Measurements from ENCODE around the gene LRRC42. TPM values are rescaled to one million over a fixed set of nuclear protein-coding genes. Genes with fewer than 3 reads are reported as not detected.
"Not testable (repeated sequence)": the region's sequence is repeated elsewhere in the genome, so short reads cannot be mapped to it uniquely, and the experiment has no call there.

Gene LRRC42
- total RNA-seq, 1 donor from 2014 or later, result 26.9 TPM

DNA sequence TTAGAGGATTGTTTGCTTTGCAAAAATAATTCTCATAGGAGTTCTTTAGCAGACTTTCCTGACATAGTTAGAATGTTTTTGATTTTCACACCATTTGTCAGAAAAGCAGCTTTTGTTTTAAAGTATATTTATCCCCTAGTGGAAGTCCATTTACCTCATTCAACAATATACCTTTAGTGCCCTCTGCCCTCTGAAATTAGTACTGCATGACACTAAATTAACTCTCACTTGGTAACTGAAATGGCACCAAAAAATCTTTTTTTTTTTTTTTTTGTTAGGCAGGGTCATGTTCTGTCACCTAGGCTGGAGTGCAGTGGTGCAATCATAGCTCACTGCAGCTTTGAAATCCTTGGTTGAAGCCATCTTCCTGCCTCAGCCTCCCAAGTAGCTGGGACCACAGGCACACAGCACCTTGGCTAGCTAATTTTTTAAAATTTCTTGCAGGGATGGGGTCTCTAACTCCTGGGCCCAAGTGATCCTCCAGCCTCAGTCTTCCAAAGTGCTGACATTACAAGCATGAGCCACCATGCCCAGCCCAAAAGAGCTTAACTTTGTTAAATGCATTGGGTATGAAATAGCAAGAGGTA lies 13.6 kb downstream of the LRRC42 start:
- intact Hi-C loops (cut with DNase I), result loop anchor here (5.0 kb wide), 1 partner anchor 68 kb away; no protein-coding TSS in a partner anchor
- no peak for DNase-seq (ENCODE audit: low spot score)
- no peak for ATAC-seq

DNA sequence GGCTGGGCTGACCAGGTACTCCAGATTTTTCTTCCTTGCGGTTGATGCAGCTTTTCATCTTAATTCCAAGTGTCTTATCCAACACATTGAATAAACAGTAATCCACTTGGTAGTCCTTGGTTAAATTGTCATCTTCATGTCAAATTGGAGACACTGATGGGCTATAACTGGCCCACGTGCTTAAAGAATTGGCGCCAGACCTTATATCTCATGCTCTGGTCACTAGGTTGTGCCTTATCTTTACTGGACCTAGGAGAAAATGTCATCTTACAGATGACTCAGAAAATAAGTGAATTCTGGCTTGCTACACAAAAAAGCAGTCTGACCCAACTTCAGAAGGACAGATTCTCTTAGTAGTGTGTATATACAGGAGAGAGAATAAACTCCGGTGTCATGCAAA lies 16.2 kb downstream of the LRRC42 start:
- DNase-seq (ENCODE audit: low spot score) (no peak), ATAC-seq (no peak)
- intact Hi-C loops (cut with DNase I), result loop anchor here (5.0 kb wide), 1 partner anchor 65 kb away; no protein-coding TSS in a partner anchor

DNA sequence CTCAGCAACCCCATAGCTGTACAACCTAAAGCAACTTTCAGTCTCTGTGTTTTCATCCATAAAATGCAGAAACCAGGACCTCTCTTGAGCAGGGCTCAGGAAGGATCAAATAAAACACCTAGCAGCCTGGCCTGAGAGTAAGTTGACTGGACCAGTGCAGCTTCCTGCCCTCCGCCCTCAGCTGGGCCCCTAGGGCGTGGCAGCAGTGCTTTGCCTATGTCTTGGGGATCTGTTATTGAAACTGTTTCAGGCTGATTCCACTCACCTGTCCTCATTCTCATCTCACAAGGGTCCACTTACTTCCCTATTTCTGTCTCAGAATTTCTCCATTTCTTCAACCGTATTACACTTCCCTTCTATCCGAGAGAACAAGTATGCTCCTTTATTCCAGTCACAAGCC lies 17.3 kb downstream of the LRRC42 start:
- no peak for ATAC-seq
- DNase-seq (ENCODE audit: low spot score), result no peak
- intact Hi-C loops (cut with DNase I), result loop anchor here (5.0 kb wide), 1 partner anchor 64 kb away; no protein-coding TSS in a partner anchor

DNA sequence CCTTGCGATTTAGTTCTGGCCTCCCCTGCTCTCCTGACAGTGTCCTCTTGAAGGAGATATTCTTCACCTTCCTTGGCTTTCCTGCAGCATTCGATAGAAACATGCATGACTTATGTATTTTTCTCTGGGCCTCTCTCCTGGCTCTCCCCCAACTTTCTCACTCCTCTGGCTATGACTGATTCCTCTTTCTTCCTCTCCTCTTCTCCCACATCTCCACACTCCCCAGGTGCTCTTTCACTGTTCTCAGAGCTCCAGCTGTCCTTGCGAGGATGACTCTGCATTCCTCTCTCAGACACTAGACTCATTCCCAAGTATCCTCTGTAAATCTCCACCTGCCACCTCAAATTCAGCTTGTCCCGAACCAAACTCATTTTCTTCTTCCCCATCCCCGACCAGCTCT lies 18.0 kb downstream of the LRRC42 start:
- DNase-seq (ENCODE audit: low spot score), result no peak
- intact Hi-C loops (cut with DNase I), result loop anchor here (5.0 kb wide), 1 partner anchor 63 kb away; no protein-coding TSS in a partner anchor
- no peak for ATAC-seq

DNA sequence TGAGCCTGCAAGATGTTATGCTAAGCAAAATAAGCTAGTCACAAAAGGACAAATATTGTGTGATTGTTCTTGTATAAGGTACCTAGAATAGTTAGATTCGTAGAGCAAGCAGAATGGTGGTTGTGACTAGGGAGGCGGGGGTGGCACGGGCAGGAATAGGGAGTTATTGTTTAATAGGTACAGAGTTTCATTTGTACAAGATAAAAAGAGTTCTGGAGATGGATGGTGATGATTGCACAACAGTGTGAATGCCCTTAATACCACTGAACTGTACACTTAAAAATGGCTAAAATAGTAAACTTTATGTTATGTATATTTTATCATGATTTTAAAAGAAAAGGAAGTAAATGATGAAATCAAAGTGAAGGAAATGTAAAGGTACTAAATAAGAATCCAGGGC lies 20.6 kb downstream of the LRRC42 start:
- ATAC-seq, result no peak
- DNase-seq (ENCODE audit: low spot score), result no peak
- intact Hi-C loops (cut with DNase I), result no loop called here

DNA sequence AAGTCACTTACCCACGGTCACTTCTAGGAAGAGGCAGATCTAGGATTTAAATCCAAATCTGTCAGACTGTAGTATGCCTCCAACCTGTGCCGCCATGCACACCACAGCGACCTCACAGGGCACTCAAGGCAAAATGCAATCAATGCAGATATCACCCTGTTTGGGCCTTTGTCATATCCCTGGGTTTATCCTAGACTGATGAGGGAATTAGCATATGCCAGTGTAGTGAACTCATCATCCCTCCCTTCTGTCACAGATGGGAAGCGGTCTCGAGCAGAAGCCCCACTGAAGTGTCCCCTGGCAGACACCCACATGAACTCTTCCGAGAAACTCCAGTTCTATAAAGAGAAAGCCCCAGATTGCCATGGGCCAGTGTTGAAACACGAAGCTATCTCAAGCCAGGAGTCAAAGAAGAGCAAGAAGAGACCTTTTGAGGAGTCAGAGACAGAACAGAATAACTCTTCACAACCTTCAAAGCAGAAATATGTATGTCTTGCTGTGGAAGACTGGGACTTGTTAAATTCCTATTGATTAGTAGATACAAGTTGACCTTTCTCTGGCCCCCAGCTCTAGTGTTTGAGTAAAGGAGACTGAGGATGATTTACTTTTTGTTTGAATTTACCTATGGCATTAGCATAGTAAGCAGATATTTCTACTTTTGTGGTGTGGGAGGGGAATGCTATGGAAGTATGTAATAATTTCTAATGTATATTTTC lies 21.4 kb downstream of the LRRC42 start:
- intact Hi-C loops (cut with DNase I), result no loop called here

DNA sequence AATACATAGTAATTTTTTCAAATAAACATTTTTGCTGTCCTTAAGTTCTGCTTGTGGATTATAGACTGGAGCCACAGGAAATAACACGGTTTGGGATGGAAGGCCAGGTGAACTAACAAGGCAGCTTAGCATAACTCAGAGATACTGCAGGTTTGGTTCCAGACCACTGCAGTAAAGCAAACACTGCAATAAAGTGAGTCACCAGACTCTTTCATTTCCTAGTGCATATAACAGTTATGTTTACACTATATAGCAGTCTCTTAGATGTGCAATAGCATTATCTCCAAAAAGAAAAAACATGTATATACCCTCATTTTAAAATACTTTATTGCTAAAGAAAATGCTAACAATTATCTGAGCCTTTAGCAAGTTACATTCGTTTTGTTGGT lies 22.0 kb downstream of the LRRC42 start:
- DNase-seq (ENCODE audit: low spot score) (no peak), ATAC-seq (no peak)
- intact Hi-C loops (cut with DNase I), result no loop called here

More for the DNA sequence above, 21.4 kb downstream of the LRRC42 start:
- ATAC-seq (no peak), DNase-seq (ENCODE audit: low spot score) (no peak)

DNA sequence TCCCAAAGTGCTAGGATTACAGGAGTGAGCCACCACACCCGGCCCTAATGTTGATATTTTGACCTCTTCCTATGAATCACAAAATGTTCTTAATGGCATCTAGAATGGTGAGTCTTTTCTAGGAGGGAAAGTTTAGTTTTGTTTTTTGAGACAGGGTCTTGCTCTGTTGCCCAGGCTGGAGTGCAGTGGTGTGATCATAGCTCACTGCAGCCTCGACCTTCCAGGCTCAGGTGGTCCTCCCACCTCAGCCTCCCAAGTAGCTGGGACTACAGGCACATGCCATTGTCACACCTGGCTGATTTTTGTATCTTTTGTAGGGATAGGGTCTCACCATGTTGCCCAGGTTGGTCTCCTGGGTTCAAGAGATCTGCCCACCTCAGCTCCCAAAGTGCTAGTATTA lies 23.2 kb downstream of the LRRC42 start:
- intact Hi-C loops (cut with DNase I); DNase-seq (ENCODE audit: low spot score); ATAC-seq: not testable (repeated sequence)

DNA sequence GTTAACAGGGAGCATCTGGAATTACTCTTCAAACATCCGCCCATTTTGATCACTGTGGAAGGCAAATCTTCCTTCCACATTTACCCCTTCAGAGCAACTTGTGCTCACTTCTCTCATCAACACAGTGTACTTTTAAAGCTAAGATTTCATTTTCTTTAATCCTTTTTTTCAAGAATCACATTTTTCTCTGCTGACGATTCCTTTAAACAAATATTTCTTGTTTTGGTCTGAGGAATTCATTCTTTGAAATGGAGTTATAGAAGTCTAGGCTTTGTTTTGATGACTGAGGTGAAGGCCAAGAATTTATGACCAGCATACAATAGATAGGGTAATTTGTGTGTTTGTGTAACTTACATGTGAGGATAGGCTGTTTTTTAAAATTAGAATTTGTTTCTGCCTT lies 25.6 kb downstream of the LRRC42 start:
- no peak for DNase-seq (ENCODE audit: low spot score)
- intact Hi-C loops (cut with DNase I), result no loop called here
- ATAC-seq, result no peak

DNA sequence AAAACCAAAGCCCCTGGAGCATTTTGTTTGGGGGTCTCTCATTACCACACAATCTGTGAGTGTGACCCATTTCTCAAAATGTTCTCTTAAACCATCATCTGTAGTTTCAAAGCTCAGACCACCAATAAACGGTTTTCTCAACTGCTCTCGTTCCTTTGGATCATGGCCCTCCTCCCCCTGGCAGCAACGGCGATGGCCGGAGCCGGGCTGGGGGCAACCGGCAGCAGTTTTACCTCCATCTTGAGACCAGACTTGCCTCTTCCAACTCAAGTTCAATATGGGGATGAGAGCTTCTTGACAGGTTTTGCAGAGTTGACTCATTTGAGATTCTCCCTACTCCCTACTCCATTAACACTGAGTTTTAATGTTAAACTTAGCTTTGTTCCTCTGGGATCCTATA lies 29.7 kb downstream of the LRRC42 start:
- ATAC-seq (no peak), DNase-seq (ENCODE audit: low spot score) (no peak)
- intact Hi-C loops (cut with DNase I), result no loop called here

DNA sequence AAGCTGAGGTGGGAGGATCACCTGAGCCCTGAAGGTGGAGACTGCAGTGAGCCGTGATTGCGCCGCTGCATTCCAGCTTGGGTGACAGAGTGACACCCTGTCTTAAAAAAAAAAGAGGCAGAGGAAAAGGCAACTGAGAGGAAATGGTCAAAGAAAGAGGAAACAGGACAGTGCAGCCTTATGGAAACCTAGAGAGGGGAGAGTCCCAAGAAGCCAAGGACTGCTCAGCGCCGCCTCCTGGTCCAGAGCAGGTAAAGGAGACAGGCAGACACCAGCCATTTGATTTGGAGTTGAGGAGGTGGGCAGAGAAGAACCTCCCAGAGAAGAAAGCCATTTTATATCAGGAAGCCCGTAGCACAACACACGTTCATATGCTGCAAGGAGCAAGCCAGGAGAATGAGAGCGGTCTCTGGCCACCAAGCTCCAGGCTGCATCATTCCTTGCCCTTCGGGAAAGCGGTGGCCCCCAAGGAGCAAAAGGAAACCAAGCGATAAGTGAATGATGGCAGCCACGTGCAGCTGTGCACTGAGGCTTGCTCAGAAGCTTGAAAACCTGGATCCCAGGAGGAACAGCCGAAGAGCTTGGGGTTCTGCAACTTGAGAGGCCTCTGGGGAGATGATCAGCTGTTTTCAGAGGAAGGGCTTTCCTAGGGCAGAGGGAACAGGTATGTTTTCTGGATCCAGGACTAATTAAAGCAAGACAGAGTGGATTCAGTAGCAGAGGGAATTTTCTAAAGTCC lies 33.7 kb downstream of the LRRC42 start:
- no peak for ATAC-seq
- DNase-seq (ENCODE audit: low spot score), result no peak
- intact Hi-C loops (cut with DNase I), result no loop called here

DNA sequence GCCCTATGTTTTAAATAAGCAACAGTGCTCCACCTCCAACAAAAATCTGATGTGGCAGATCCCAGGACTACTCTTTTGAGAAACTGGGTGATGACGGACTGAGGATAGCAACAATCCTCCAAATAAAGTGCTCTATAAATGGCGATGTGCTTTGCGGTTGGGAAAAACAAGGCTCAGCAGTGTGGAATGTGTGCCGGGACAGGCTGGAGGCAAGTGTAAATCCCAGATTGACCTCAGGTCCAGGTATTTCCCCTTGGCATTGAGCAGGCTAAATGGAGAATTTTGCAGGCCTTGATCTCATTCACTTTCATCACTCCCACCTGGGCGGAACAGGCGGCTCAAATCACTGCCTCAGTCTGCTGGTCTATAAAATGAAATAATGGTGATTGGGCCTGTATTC lies 35.1 kb downstream of the LRRC42 start:
- ATAC-seq (no peak), DNase-seq (ENCODE audit: low spot score) (no peak)
- intact Hi-C loops (cut with DNase I), result no loop called here

DNA sequence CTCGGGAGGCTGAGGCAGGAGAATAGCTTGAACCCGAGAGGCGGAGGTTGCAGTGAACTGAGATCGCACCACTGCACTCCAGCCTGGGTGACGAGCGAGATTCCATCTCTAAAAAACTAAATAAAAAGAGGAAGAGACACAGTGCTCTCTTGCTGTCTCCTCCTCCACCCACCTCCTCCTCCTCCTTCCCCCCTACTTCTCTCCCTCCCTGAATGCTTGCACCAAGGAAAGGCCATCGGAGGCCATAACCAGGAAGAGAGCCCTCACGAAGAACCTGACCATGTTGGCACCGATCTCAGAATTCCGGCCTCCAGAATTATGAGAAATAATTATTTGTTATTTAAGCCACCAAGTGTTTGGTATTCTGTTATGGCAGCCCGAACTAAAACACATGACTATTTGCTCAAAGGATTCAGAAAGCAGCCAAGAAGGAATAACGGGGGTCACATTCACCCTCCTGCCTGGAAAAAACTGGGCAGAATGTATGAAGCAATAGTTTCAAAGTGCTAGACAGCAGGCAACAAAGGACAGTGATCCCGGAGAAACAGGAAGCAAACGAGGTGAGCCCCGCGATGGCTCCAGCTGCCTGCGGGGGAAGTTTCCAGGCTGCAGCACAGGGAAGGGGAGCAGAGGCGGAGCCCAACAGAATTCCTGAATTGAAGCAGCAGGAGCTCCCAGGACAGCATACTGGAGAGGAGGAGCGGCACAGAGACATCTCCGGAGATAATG lies 36.0 kb downstream of the LRRC42 start:
- no peak for DNase-seq (ENCODE audit: low spot score)
- intact Hi-C loops (cut with DNase I), result no loop called here
- peak; percentile 78 for ATAC-seq

DNA sequence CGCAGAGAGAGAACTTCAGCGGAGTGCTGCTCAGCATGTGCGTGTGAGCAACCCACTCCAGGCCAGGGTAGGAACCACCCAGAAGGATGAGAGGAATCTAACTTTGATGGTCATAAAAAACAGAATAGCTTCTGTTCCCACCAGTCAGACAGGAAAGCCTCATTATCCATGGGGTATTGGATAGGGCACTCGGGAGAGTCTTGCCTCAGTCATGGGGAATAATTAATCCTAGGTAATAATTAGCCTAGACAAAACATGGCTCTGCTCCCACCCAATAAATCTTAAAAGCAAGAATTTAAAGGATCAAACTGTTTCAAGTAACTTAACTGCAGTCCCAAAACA lies 36.6 kb downstream of the LRRC42 start:
- intact Hi-C loops (cut with DNase I), result no loop called here
- ATAC-seq, result no peak
- no peak for DNase-seq (ENCODE audit: low spot score)

DNA sequence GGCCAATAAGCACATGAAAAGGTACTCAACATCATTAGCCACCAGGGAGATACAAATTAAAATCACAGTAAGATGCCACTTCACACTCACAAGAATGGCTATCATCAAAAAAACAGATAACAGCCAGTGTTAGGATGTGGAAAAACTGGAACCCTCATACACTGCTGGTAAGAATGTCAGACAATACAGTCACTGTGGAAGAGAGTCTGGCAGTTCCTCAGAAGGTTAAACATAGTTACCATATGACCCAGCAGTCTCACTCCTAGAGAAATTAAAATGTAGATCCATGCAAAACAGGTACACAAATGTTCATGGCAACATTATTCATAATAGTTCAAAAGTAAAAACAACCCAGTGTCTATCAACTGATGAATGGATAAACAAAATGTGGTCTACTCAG lies 38.6 kb downstream of the LRRC42 start:
- ATAC-seq, result no peak
- intact Hi-C loops (cut with DNase I), result no loop called here

DNA sequence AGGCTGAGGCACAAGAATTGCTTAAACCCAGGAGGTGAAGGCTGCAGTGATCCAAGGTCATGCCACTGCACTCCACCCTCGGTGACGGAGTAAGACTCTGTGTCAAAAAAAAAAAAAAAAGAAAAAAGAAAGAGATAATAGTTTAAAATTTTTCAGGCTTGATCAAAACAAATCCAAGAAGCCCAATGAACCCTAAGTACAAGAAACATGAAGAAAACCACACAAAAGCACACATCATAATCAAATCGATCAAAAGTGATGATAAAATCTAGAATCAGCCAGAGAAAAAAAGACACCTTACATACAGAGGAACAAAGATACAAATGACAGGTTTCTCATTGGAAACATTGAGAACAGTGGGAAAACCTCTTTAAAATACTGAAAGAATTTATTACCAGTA lies 40.3 kb downstream of the LRRC42 start:
- ATAC-seq, result no peak
- no peak for DNase-seq (ENCODE audit: low spot score)
- intact Hi-C loops (cut with DNase I), result no loop called here

More for the DNA sequence above, 38.6 kb downstream of the LRRC42 start:
- no peak for DNase-seq (ENCODE audit: low spot score)

DNA sequence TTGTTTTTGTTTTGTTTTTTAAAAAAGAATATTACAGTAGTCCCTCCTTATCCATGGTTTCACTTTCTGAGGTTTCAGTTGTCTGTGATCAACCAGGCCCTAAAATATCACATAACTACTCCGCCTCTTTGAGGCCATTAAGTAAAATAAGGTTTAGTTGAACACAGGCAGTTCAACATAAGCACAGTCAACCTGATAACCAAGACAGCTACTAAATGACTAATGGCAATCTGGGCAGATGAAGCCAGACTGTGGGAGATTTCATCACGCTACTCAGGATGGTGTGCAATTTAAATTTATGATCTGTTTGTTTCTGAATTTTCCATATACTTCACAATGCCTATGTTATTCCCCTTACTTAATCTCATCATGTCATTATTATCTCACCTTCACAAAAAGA lies 41.7 kb downstream of the LRRC42 start:
- DNase-seq (ENCODE audit: low spot score), result no peak
- no peak for ATAC-seq
- intact Hi-C loops (cut with DNase I), result no loop called here

DNA sequence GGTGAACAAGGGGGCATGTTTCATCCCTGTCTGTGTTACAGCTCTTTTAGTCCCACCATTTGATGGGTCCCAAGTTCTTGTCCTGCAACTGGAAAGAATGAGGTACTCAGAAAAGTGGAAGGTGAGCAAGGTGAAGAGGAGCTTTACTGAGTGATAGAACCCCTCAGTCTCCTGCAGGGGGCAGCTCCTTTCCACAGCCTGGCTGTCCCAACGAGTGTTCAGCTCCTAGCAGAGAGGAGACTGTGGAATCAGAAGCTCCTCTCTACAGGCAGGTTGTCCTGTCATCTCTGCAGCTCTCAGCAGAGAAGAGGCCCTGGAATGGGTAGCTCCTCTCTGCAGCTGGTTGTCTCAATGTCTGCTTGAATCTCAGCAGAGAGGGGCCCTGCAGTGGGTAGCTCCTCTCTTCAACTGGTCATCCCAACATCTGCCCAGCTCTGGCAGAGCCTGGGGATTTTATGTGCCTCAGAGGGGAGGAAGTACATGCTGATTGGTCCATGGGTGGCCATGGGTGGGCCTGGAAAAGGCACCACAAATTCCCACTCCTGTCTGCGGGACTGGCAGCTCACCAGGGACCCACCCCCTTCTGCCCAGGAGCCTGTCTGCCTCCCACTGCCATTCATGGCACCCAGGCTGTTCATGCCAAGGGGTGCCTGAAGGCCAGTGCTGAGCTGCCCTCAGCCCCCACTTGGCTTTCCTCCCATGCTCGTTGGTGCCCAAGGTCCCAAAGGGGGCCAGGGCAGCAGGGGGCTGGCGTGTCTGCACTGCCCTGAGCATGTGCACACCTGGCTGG lies 46.1 kb downstream of the LRRC42 start:
- DNase-seq (ENCODE audit: low spot score), result no peak
- no peak for ATAC-seq
- intact Hi-C loops (cut with DNase I), result no loop called here

DNA sequence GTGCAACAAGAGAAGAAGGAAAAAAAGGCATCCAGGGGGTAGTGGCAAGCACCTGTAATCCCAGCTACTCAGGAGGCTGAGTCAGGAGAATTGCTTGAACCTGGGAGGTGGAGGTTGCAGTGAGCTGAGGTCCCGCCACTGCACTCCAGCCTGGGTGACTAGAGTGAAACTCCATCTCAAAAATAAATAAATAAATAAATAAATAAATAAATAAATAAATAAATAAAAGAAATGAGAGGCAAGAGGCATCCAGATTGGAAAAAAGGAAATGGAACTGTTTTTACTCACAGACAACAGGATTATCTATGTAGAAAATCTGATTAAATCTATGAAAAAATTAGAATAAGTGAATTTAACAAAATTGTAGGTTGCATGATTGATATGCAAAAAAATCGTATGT lies 48.4 kb downstream of the LRRC42 start:
- DNase-seq (ENCODE audit: low spot score); ATAC-seq; intact Hi-C loops (cut with DNase I): not testable (repeated sequence)

Measured in sciatic nerve (tissue), 2 donors.